K562 (cell line): Measurements from ENCODE around the gene SPATA45. TPM values are rescaled to one million over a fixed set of nuclear protein-coding genes. Genes with fewer than 3 reads are reported as not detected.

Experiments
- ATAC-seq: fragments of 200-7000 bp; cut with Tn5 transposase; 3 replicates; pipeline ENCODE4 v1.9.1; 2020; ENCODE audit warnings: moderate library complexity
- BruUV-seq: library from RNA; stranded (reverse); fragments of 400-500 nt; replicated peaks from 2 replicates; lab custom pipeline; 2021; lab: Mats Ljungman, UMichigan
- CTCF ChIA-PET: fragments of 300-600 bp; formaldehyde crosslinking; extraction: SDS; loops from one replicate; lab custom pipeline; 2021; ENCODE audit warnings: low intra/inter-chr PET ratio; lab: Yijun Ruan, JAX
- POLR2A ChIA-PET: fragments of 300-600, 350-650 bp; sonication (Branson Sonifier 250); formaldehyde crosslinking; extraction: SDS; loops from one replicate; lab custom pipeline; 2021; ENCODE audit warnings: antibody characterized with exemption, inconsistent platforms; lab: Yijun Ruan, JAX
- DNase-seq, 4 experiments: peaks; one replicate each; pipeline versions ENCODE4 v3.0.0 to v3.0.0-alpha.2; 2011 to 2018; ENCODE audit warnings: low spot score in 3 of 4, mixed read lengths in 3 of 4; ENCODE audit errors: extremely low read depth in 1 of 4
- FAIRE-seq: peaks from 2 replicates; lab custom pipeline; 2011; peaks lifted over from hg19 to GRCh38; lab: Jason Lieb, UNC
- H2AFZ ChIP-seq: 2 replicates; pipeline ENCODE4 v1.6.0; 2011; ENCODE audit warnings: low read depth, low read length, control low read depth, inconsistent platforms
- H3K27ac ChIP-seq: fragments of 200-600 bp; 3 replicates; pipeline ENCODE4 v1.8.0; 2011; ENCODE audit warnings: low read depth, mild to moderate bottlenecking, control low read depth, inconsistent platforms, low read length, moderate library complexity, mixed read lengths; ENCODE audit errors: extremely low read depth
- H3K27me3 ChIP-seq, 2 experiments: fragments of 300-600 bp in 1 of 2; 2 replicates in 1 of 2; 3 replicates in 1 of 2; pipeline versions ENCODE4 v1.6.0 to v1.8.0; 2011; ENCODE audit warnings: inconsistent platforms in 2 of 2, low read length in 2 of 2, mild to moderate bottlenecking in 1 of 2, mixed read lengths in 1 of 2, moderate library complexity in 1 of 2; ENCODE audit not compliant: control insufficient read depth in 2 of 2, insufficient read depth in 2 of 2
- H3K36me3 ChIP-seq: fragments of 300-600 bp; 3 replicates; pipeline ENCODE4 v1.8.0; 2011; ENCODE audit warnings: mild to moderate bottlenecking, low read length, inconsistent platforms; ENCODE audit not compliant: control insufficient read depth, insufficient read depth
- H3K4me1 ChIP-seq, 2 experiments: fragments of 200-600 bp in 1 of 2; replicated peaks in 1 of 2; 2 replicates in 1 of 2; 3 replicates in 1 of 2; pipeline versions ENCODE4 v1.5.1 to v1.8.0; 2011; ENCODE audit warnings: inconsistent platforms in 2 of 2, low read length in 2 of 2, mild to moderate bottlenecking in 1 of 2, mixed read lengths in 1 of 2, moderate library complexity in 1 of 2; ENCODE audit not compliant: control insufficient read depth in 2 of 2, insufficient read depth in 2 of 2
- H3K4me2 ChIP-seq: 2 replicates; pipeline ENCODE4 v1.6.1; 2011; ENCODE audit warnings: low read length, control low read depth, inconsistent platforms, mixed read lengths; ENCODE audit not compliant: insufficient read depth
- H3K4me3 ChIP-seq: fragments of 200-600 bp; sonication (generic), shearing (Covaris generic); 2 replicates; pipeline ENCODE4 v1.5.1; 2016; ENCODE audit warnings: control low read depth, inconsistent platforms
- H3K79me2 ChIP-seq: fragments of 200-600 bp; 3 replicates; pipeline ENCODE4 v1.8.0; 2011; ENCODE audit warnings: low read length, inconsistent platforms; ENCODE audit not compliant: control insufficient read depth, insufficient read depth
- H3K9ac ChIP-seq, 2 experiments: 2 replicates each; pipeline versions ENCODE4 v1.6.0 to v1.6.1; 2011; ENCODE audit warnings: low read depth in 2 of 2, low read length in 2 of 2, control low read depth in 1 of 2, inconsistent platforms in 1 of 2, mild to moderate bottlenecking in 1 of 2, mixed read lengths in 1 of 2; ENCODE audit not compliant: insufficient read depth in 1 of 2
- H3K9me1 ChIP-seq: one replicate; pipeline ENCODE4 v1.6.0; 2011; ENCODE audit warnings: inconsistent platforms, mild to moderate bottlenecking, low read length, moderate library complexity; ENCODE audit not compliant: control insufficient read depth, insufficient read depth
- H3K9me3 ChIP-seq: replicated peaks from 2 replicates; pipeline ENCODE4 v1.5.1; 2011; ENCODE audit warnings: low read depth, low read length, inconsistent platforms; ENCODE audit not compliant: control insufficient read depth, insufficient read depth
- H4K20me1 ChIP-seq: replicated peaks from 2 replicates; pipeline ENCODE4 v1.6.1; 2011; ENCODE audit warnings: low read length, inconsistent platforms, mixed read lengths; ENCODE audit not compliant: control insufficient read depth, insufficient read depth
- ARID4B ChIP-seq: sonication (generic); formaldehyde crosslinking; IDR thresholded peaks from 2 replicates; pipeline ENCODE4 v1.8.0; 2022; ENCODE audit warnings: mild to moderate bottlenecking, missing genetic modification reagents
- DIDO1 ChIP-seq: fragments of 450-650 bp; IDR thresholded peaks from 2 replicates; pipeline ENCODE4 v1.6.1; 2016; ENCODE audit warnings: low read depth, missing biosample characterization, missing genetic modification characterization
- ETV5 ChIP-seq: sonication (generic); formaldehyde crosslinking; IDR thresholded peaks from 2 replicates; pipeline ENCODE4 v1.4.0; 2020; ENCODE audit warnings: low read depth, mild to moderate bottlenecking, missing genetic modification reagents
- HOMEZ ChIP-seq: fragments of 250-450 bp; sonication (Bioruptor Pico); IDR thresholded peaks from 2 replicates; pipeline ENCODE4 v1.4.0; 2020; ENCODE audit warnings: mild to moderate bottlenecking, moderate library complexity
- KAT2B ChIP-seq: IDR thresholded peaks from one replicate; pipeline ENCODE4 v1.6.1; 2012; ENCODE audit warnings: low read depth, mild to moderate bottlenecking, control low read depth, inconsistent platforms, low read length, moderate library complexity
- RAD21 ChIP-seq, 2 experiments: fragments of 250-450 bp in 1 of 2; fragments of 450-650 bp in 1 of 2; sonication (Bioruptor Pico) in 1 of 2; formaldehyde crosslinking in 1 of 2; IDR thresholded peaks in 1 of 2; conservative IDR thresholded peaks in 1 of 2; 2 replicates each; pipeline versions ENCODE4 v1.4.0 to v1.8.0; 2020 to 2022; ENCODE audit warnings: mild to moderate bottlenecking in 2 of 2, moderate library complexity in 1 of 2
- TCF15 ChIP-seq: fragments of 250-450 bp; sonication (Bioruptor Pico); IDR thresholded peaks from 2 replicates; pipeline ENCODE4 v1.8.0; 2022; ENCODE audit warnings: moderate library complexity, mild to moderate bottlenecking, inconsistent platforms
- ZNF121 ChIP-seq: sonication (generic); formaldehyde crosslinking; conservative IDR thresholded peaks from 2 replicates; pipeline ENCODE4 v1.8.0; 2022; ENCODE audit warnings: missing genetic modification reagents
- WGBS: fragments of 100-300 bp; shearing (Covaris generic); methylation state at CpG from one replicate; pipeline ENCODE4 v1.1.6; 2016; ENCODE audit warnings: low coverage, mixed read lengths; ENCODE audit not compliant: insufficient coverage; ENCODE audit errors: missing lambda C conversion rate; 5-methylcytosine and 5-hydroxymethylcytosine counted together
- in situ Hi-C: fragments of 300-500 bp; cut with MboI; formaldehyde crosslinking; loops from 4 replicates; pipeline ENCODE4 v1.15.0; 2018; ENCODE audit warnings: inconsistent platforms, mixed read lengths
- intact Hi-C: fragments of 100-400 bp; cut with micrococcal nuclease; formaldehyde crosslinking; loops from 2 replicates; pipeline ENCODE4 v1.14.2; 2022
- polyA plus RNA-seq, 8 experiments: library from polyadenylated mRNA; depleted of rRNA in 4 of 8; stranded (reverse) in 5 of 8; unstranded in 3 of 8; fragments of >200 nt; fragmentation: Nextera tagmentation in 2 of 8; fragmentation: Illumina TruSeq in 1 of 8; extraction: Ambion mirVana in 2 of 8; extraction: Trizol in 1 of 8; gene quantifications; 2 replicates each; pipeline versions ENCODE4 v1.2.1 to v1.2.3, GENCODE V29; 2011 to 2014; ENCODE audit warnings: inconsistent platforms in 1 of 8, missing spikeins in 1 of 8
- total RNA-seq, 7 experiments: library from RNA; depleted of rRNA in 6 of 7; stranded (reverse); fragments of >200 nt in 6 of 7; fragmentation: Illumina TruSeq in 2 of 7; extraction: Trizol in 2 of 7; gene quantifications; 2 replicates each; pipeline versions ENCODE4 v1.2.1 to v1.2.3, GENCODE V29; 2011 to 2021; ENCODE audit warnings: low replicate concordance in 1 of 7

Gene SPATA45
- total and polyA plus RNA-seq, 9 of the 15 experiments (the other 6 are each of a cell fraction or from before 2014, with no cell fraction given) = 0.18 TPM; not detected in 8

GRCh38 chr1:212828395-212828794, 19.1 kb downstream of the SPATA45 start (continued):
- no peak for TF ChIP-seq KAT2B

GRCh38 chr1:212827831-212828278, 19.6 kb downstream of the SPATA45 start:
- in situ Hi-C loops (no loop called here), intact Hi-C loops (loop anchor here (1.0 kb wide), 1 partner anchor 13 kb away; no protein-coding TSS in a partner anchor)
- no peak for ATAC-seq
- H3K79me2 ChIP-seq = no peaks in the 10 kb centered on the region
- H3K4me3 ChIP-seq = no peak overlapping the region
- ChIA-PET CTCF (no interaction called here), POLR2A (interaction anchor here (0.6 to 0.9 kb wide), 3 partner anchors 12 to 1047 kb away, joined by 3 to 4 read pairs (median 3); no protein-coding TSS in a partner anchor)
- FAIRE-seq = no peak
- H3K36me3 ChIP-seq = no peaks in the 10 kb centered on the region
- peaks cover 9% of the 10 kb centered on the region for H3K9me3 ChIP-seq
- H3K4me2 ChIP-seq = no peak overlapping the region
- BruUV-seq = no TSS peak
- no peaks in the 10 kb centered on the region for H4K20me1 ChIP-seq
- 15% methylated on average over 5 of the region's 5 CpGs for WGBS
- 0 out of 5 replicates have a peak, but pooled peaks cover 0 to 4% of the 10 kb centered on the region in 2 experiments for H3K27me3 ChIP-seq
- no peaks in the 10 kb centered on the region; a peak in 1 of 5 replicates for H3K4me1 ChIP-seq
- no peak for DNase-seq
- no peaks in the 10 kb centered on the region for H3K9me1 ChIP-seq
- no peak overlapping the region for H3K27ac ChIP-seq
- no peak overlapping the region for H2AFZ ChIP-seq
- H3K9ac ChIP-seq = no peak overlapping the region
- TF ChIP-seq TCF15 (CRISPR knock-in tag) (no peak), DIDO1 (tag) (no peak), ZNF121 (CRISPR knock-in tag) (no peak), HOMEZ (CRISPR knock-in tag) (no peak), ETV5 (CRISPR knock-in tag) (no peak), RAD21 (CRISPR knock-in tag; conservative IDR thresholded peaks at IDR 0.05 in 1 of 2, IDR thresholded peaks at IDR 0.05 in 1 of 2) (no peak), ARID4B (CRISPR knock-in tag) (no peak)
